CD14-positive monocyte (primary cell): Measurements from ENCODE around the gene MTG2. TPM values are rescaled to one million over a fixed set of nuclear protein-coding genes. Genes with fewer than 3 reads are reported as not detected.
A peak's percentile ranks its signal among the peaks of the same experiment; 100 is the strongest.

Experiments used
- DNase-seq, 3 donors: peaks; one replicate each; pipeline ENCODE4 v3.0.0-alpha.2; 2011 to 2022
- H2AFZ ChIP-seq: 2 replicates; pipeline ENCODE4 v1.6.0; 2012; ENCODE audit warnings: mild to moderate bottlenecking, low read depth, low read length, inconsistent platforms; ENCODE audit not compliant: insufficient read depth, poor library complexity, severe bottlenecking
- H3K27ac ChIP-seq, 2 donors: 1 replicate in 1 of 2; 2 replicates in 1 of 2; pipeline ENCODE4 v1.5.1; 2012 to 2013; ENCODE audit warnings: low read length in 2 of 2, control low read depth in 1 of 2, inconsistent platforms in 1 of 2, low read depth in 1 of 2, mild to moderate bottlenecking in 1 of 2
- H3K27me3 ChIP-seq, 2 donors: one replicate each; pipeline versions ENCODE4 v1.6.0 to v1.6.1; 2011 to 2013; ENCODE audit warnings: low read length in 2 of 2; ENCODE audit not compliant: control insufficient read depth in 2 of 2, insufficient read depth in 2 of 2
- H3K36me3 ChIP-seq, 2 donors: replicated peaks in 1 of 2; 1 replicate in 1 of 2; 2 replicates in 1 of 2; pipeline versions ENCODE4 v1.5.1 to v1.6.1; 2012 to 2013; ENCODE audit warnings: low read length in 2 of 2, control low read depth in 1 of 2, inconsistent platforms in 1 of 2, mild to moderate bottlenecking in 1 of 2; ENCODE audit not compliant: insufficient read depth in 2 of 2, control insufficient read depth in 1 of 2
- H3K4me1 ChIP-seq, 2 donors: 1 replicate in 1 of 2; 2 replicates in 1 of 2; pipeline versions ENCODE4 v1.5.1 to v1.6.1; 2012 to 2013; ENCODE audit warnings: low read length in 2 of 2, control low read depth in 1 of 2, inconsistent platforms in 1 of 2, mild to moderate bottlenecking in 1 of 2, moderate library complexity in 1 of 2; ENCODE audit not compliant: insufficient read depth in 2 of 2, control insufficient read depth in 1 of 2
- H3K4me2 ChIP-seq: replicated peaks from 2 replicates; pipeline ENCODE3; 2012; ENCODE audit warnings: low read length, moderate library complexity, mild to moderate bottlenecking; ENCODE audit not compliant: poor library complexity, severe bottlenecking; ENCODE audit errors: extremely low read depth
- H3K4me3 ChIP-seq, 3 experiments: fragments of 200-600 bp in 1 of 3; sonication (generic) in 1 of 3; replicated peaks in 1 of 3; 1 replicate in 2 of 3; 2 replicates in 1 of 3; pipeline ENCODE4 v1.5.1; 2011 to 2013; ENCODE audit warnings: low read length in 3 of 3, mild to moderate bottlenecking in 3 of 3, control low read depth in 2 of 3, low read depth in 2 of 3, inconsistent platforms in 1 of 3, moderate library complexity in 1 of 3
- H3K79me2 ChIP-seq: 2 replicates; pipeline ENCODE4 v1.6.0; 2012; ENCODE audit warnings: mild to moderate bottlenecking, control low read depth, inconsistent platforms, low read length, moderate library complexity; ENCODE audit not compliant: insufficient read depth
- H3K9ac ChIP-seq: 2 replicates; pipeline ENCODE4 v1.6.0; 2017; ENCODE audit warnings: low read length, mild to moderate bottlenecking; ENCODE audit not compliant: insufficient read depth, poor library complexity, severe bottlenecking
- H3K9me3 ChIP-seq, 2 donors: replicated peaks in 1 of 2; 1 replicate in 1 of 2; 2 replicates in 1 of 2; pipeline versions ENCODE4 v1.5.1 to v1.6.1; 2012 to 2013; ENCODE audit warnings: low read length in 2 of 2, control low read depth in 1 of 2; ENCODE audit not compliant: control insufficient read depth in 1 of 2, insufficient read depth in 1 of 2
- H4K20me1 ChIP-seq: 2 replicates; pipeline ENCODE4 v1.6.0; 2012; ENCODE audit warnings: mild to moderate bottlenecking, low read length, control low read depth, moderate library complexity; ENCODE audit not compliant: insufficient read depth
- H3K27ac Mint-ChIP-seq, 7 donors: one replicate each; pipeline ENCODE4 v1.8.0; 2020; ENCODE audit warnings: mild to moderate bottlenecking in 7 of 7, mixed read lengths in 7 of 7, moderate library complexity in 6 of 7, inconsistent platforms in 2 of 7
- H3K27me3 Mint-ChIP-seq, 3 donors: one replicate each; pipeline ENCODE4 v1.8.0; 2021 to 2022; ENCODE audit warnings: low read depth in 3 of 3, mild to moderate bottlenecking in 3 of 3, mixed read lengths in 3 of 3, moderate library complexity in 3 of 3, inconsistent platforms in 1 of 3
- H3K36me3 Mint-ChIP-seq, 2 donors: one replicate each; pipeline ENCODE4 v1.8.0; 2020; ENCODE audit warnings: mixed read lengths in 2 of 2, inconsistent platforms in 1 of 2, mild to moderate bottlenecking in 1 of 2
- H3K4me1 Mint-ChIP-seq: one replicate; pipeline ENCODE4 v1.8.0; 2020; ENCODE audit warnings: mild to moderate bottlenecking, mixed read lengths
- H3K4me3 Mint-ChIP-seq, 2 donors: one replicate each; pipeline ENCODE4 v1.8.0; 2020; ENCODE audit warnings: mild to moderate bottlenecking in 2 of 2, mixed read lengths in 2 of 2, moderate library complexity in 1 of 2
- H3K9me3 Mint-ChIP-seq, 7 donors: one replicate each; pipeline ENCODE4 v1.8.0; 2020 to 2022; ENCODE audit warnings: mixed read lengths in 7 of 7, mild to moderate bottlenecking in 6 of 7, moderate library complexity in 6 of 7, inconsistent platforms in 2 of 7
- CTCF ChIP-seq: fragments of 200-600 bp; IDR thresholded peaks from one replicate; pipeline ENCODE4 v1.8.0; 2022; ENCODE audit warnings: antibody characterized with exemption, mild to moderate bottlenecking
- WGBS: methylation state at CpG from one replicate; pipeline ENCODE4 v1.1.5; 2013; ENCODE audit warnings: missing lambda C conversion rate; ENCODE audit not compliant: insufficient coverage; 5-methylcytosine and 5-hydroxymethylcytosine counted together
- intact Hi-C, 2 donors: fragments of 100-400 bp; cut with micrococcal nuclease; formaldehyde crosslinking; loops; one replicate each; pipeline versions ENCODE4 v1.15.0 to v1.15.1; 2023
- polyA plus RNA-seq, 3 donors: library from polyadenylated mRNA; depleted of rRNA in 1 of 3; unstranded in 2 of 3; stranded (reverse) in 1 of 3; fragments of 300-500 nt in 2 of 3; fragments of >200 nt in 1 of 3; fragmentation: Illumina TruSeq in 2 of 3; gene quantifications; 1 replicate in 2 of 3; 2 replicates in 1 of 3; pipeline ENCODE4 v1.2.3, GENCODE V29; 2012 to 2021

MTG2 gene
- polyA plus RNA-seq, 3 donors = 10.8 to 16.1 (median 14.9) TPM

- TF ChIP-seq CTCF = no peak
- H3K36me3 ChIP-seq = peaks cover 22 to 70% of the 10 kb centered on the region in 2 donors
- Mint-ChIP-seq H3K4me1 (peaks cover 3% of the 10 kb centered on the region), H3K4me3 (no peak overlapping the region), H3K9me3 (peaks cover 13 to 22% (median 20%) of the 10 kb centered on the region in 7 donors), H3K27me3 (peaks cover 0 to 3% (median 2%) of the 10 kb centered on the region in 3 donors), H3K36me3 (peaks cover 48 to 76% of the 10 kb centered on the region in 2 donors), H3K27ac (peak overlapping the region in 2 of 7 donors; percentile 68 to 89)
- H3K4me3 ChIP-seq = no peak overlapping the region
- peaks cover 8 to 26% of the 10 kb centered on the region in 2 donors for H3K9me3 ChIP-seq
- peak overlapping the region in 1 of 2 donors; percentile 6 for H3K27ac ChIP-seq
- intact Hi-C loops = loop anchor here (2.0 to 5.0 kb wide), 2 partner anchors 144 to 145 kb away; no protein-coding TSS in a partner anchor
- WGBS = no CpG with 5 or more reads among the region's 3 CpGs
- peaks cover 57% of the 10 kb centered on the region for H3K79me2 ChIP-seq
- H3K4me2 ChIP-seq = no peak overlapping the region
- no peak overlapping the region for H3K9ac ChIP-seq
- H3K4me1 ChIP-seq = no peaks in the 10 kb centered on the region
- no peak overlapping the region for H2AFZ ChIP-seq
- no peaks in the 10 kb centered on the region for H3K27me3 ChIP-seq
- no peak for DNase-seq
- peaks cover 69% of the 10 kb centered on the region for H4K20me1 ChIP-seq
These were observed 26.6 kb upstream of the MTG2 start for GRCh38 chr20:62156254-62156556.

- Mint-ChIP-seq H3K4me1 (peaks cover 3% of the 10 kb centered on the region), H3K27ac (no peak overlapping the region), H3K36me3 (peaks cover 52 to 75% of the 10 kb centered on the region in 2 donors), H3K9me3 (peaks cover 12 to 18% (median 18%) of the 10 kb centered on the region in 7 donors), H3K27me3 (peaks cover 0 to 3% (median 2%) of the 10 kb centered on the region in 3 donors), H3K4me3 (no peak overlapping the region)
- Histone ChIP-seq H3K9me3 (peaks cover 8 to 20% of the 10 kb centered on the region in 2 donors), H3K27me3 (no peaks in the 10 kb centered on the region), H4K20me1 (peaks cover 63% of the 10 kb centered on the region), H3K4me3 (no peak overlapping the region), H3K27ac (peak overlapping the region in 1 of 2 donors; percentile 6), H3K36me3 (peaks cover 28 to 76% of the 10 kb centered on the region in 2 donors), H3K79me2 (peaks cover 51% of the 10 kb centered on the region), H3K4me1 (no peaks in the 10 kb centered on the region), H3K4me2 (no peak overlapping the region), H2AFZ (no peak overlapping the region), H3K9ac (no peak overlapping the region)
- WGBS = 66% methylated on average over 19 of the region's 24 CpGs
- DNase-seq = peak; percentile 54 to 60 (median 58)
- TF ChIP-seq CTCF = peak; percentile 83
- intact Hi-C loops = loop anchor here (2.0 to 5.0 kb wide), 2 partner anchors 144 to 146 kb away; no protein-coding TSS in a partner anchor
These were observed 26.0 kb upstream of the MTG2 start for GRCh38 chr20:62156592-62157386.
